Measurements from ENCODE around the gene ATRIP. TPM values are rescaled to one million over a fixed set of nuclear protein-coding genes. Genes with fewer than 3 reads are reported as not detected.
A peak's percentile ranks its signal among the peaks of the same experiment; 100 is the strongest.

The ATRIP gene
- total RNA-seq, 4 donors from 2014 or later: 5.3 to 11.5 (median 7.5) TPM

DNA sequence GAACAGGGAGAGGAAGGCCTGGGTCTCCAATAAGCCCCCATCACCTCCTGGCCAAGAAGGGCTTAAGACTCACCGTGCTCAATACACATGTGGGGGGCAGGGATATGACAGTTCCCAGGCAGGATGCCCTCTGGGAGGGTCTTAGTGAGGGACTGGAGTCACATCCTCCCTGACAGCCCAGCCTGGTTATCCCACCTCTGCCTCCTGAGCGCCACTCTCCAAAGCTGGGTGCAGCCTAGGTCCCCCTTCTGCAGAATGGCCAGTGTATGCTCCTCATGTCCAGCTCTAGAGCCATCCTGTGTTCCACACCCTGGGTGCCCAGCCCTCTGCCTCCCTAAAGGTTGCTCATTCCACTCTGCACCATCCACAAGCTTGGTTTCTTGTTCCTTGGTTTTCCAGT lies 58.6 kb downstream of the ATRIP start:
- no peak for TF ChIP-seq POLR2A (IDR thresholded peaks at IDR 0.05)
- TF ChIP-seq, protein P1, sequence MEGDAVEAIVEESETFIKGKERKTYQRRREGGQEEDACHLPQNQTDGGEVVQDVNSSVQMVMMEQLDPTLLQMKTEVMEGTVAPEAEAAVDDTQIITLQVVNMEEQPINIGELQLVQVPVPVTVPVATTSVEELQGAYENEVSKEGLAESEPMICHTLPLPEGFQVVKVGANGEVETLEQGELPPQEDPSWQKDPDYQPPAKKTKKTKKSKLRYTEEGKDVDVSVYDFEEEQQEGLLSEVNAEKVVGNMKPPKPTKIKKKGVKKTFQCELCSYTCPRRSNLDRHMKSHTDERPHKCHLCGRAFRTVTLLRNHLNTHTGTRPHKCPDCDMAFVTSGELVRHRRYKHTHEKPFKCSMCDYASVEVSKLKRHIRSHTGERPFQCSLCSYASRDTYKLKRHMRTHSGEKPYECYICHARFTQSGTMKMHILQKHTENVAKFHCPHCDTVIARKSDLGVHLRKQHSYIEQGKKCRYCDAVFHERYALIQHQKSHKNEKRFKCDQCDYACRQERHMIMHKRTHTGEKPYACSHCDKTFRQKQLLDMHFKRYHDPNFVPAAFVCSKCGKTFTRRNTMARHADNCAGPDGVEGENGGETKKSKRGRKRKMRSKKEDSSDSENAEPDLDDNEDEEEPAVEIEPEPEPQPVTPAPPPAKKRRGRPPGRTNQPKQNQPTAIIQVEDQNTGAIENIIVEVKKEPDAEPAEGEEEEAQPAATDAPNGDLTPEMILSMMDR (IDR thresholded peaks at IDR 0.05): no peak
- H3K27ac ChIP-seq: peak overlapping the region; percentile 94 to 97
- H3K4me3 ChIP-seq: no peak overlapping the region
- no peaks in the 10 kb centered on the region for H3K27me3 ChIP-seq
- no peaks in the 10 kb centered on the region for H3K9me3 ChIP-seq
- no peaks in the 10 kb centered on the region for H3K36me3 ChIP-seq
- intact Hi-C loops (cut with DNase I; ENCODE audit: low total_unique reads): no loop called here
- peak in 1 of 2 donors; percentile 26 for DNase-seq
- no peaks in the 10 kb centered on the region for H3K4me1 ChIP-seq

DNA sequence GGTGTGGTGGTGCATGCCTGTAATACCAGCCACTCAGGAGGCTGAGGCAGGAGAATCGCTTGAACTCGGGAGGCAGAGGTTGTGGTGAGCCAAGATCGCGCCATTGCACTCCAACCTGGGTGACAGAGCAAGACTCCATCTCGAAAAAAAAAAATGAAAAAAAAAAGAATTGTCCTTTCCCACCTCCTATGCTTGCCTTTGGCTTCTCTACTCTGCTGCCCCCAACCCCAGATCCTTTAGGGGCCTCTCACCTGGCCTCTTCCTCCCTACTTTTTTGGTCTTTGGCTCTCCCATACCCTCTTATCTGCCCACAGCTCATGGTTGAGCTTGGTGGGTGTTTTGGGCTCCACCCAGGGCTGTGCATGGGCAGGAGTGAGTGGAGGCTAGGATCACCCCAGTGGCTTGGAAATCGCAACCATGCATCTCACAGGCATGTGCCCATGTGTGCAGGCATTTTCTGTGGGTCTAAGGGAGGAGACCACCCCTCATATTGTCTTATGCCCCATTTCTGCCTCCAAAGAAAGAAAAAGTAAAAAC lies 59.5 kb downstream of the ATRIP start:
- Histone ChIP-seq H3K27me3 (no peaks in the 10 kb centered on the region), H3K4me3 (no peak overlapping the region), H3K4me1 (no peaks in the 10 kb centered on the region), H3K27ac (no peak overlapping the region), H3K36me3 (no peaks in the 10 kb centered on the region), H3K9me3 (no peaks in the 10 kb centered on the region)
- intact Hi-C loops (cut with DNase I; ENCODE audit: low total_unique reads): no loop called here
- DNase-seq: no peak
- TF ChIP-seq, protein P1 (IDR thresholded peaks at IDR 0.05): no peak
- TF ChIP-seq POLR2A (IDR thresholded peaks at IDR 0.05): no peak

DNA sequence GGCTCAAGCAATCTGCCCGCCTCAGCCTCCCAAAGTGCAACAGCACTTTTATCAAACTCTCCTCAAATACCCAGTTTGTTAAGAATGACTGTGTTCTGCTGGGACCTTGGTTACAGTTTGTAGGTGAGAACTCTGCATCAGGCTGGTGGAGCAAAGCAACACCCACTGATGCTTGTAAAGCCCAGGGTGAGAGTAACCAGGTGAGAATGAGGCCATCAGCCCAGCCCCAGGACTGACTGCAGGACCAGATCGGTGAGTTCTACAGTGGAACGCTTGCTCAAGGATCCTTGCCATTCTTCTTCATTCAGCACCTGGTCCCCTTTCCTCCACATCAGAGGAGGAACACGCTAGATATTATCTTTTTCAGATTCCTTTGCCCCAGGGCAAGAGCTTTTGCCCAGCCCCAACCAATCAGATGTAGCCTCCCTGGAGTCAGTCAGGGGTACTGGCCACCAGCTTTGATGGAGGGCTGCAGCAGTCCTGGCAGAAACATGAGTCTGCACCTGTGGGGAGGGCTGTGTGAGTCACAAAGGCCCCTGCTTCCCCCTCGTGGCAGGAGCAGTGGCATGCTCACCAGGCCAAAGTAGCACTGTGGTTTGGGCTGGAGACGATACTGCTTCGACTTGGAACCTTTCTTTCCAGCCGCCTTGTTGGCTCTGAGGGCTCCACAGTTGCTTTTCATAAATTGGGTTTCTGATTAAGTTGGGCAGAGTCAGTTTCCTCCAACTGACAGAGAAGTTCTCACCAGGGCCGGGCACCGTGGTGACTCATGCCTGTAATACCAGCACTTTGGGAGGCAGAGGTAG lies 60.9 kb downstream of the ATRIP start:
- Histone ChIP-seq H3K4me3 (no peak overlapping the region), H3K27me3 (no peaks in the 10 kb centered on the region), H3K4me1 (no peaks in the 10 kb centered on the region), H3K27ac (no peak overlapping the region), H3K36me3 (no peaks in the 10 kb centered on the region), H3K9me3 (no peaks in the 10 kb centered on the region)
- intact Hi-C loops (cut with DNase I; ENCODE audit: low total_unique reads): no loop called here
- peak; percentile 32 to 37 for DNase-seq
- TF ChIP-seq, protein P1 (IDR thresholded peaks at IDR 0.05): peak; percentile 15 to 66 (median 40)
- no peak for TF ChIP-seq POLR2A (IDR thresholded peaks at IDR 0.05)

DNA sequence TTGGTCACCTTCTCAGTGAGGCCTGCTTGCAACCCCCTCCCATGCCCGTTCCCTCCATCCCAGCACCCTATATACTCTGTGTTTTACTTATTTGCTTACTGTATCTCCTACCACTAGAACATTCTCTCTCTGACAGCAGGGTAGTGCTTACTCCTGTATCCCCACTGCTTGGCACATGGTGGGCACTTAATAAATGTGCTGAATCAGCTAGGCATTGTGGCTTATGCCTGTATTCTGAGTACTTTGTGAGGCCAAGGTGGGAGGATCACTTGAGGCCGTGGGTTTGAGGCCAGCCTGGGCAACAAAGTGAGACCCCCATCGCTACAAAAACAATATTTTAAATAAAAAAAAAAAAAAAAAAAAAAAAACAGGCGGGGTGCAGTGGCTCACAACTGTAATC lies 65.0 kb downstream of the ATRIP start:
- intact Hi-C loops (cut with DNase I; ENCODE audit: low total_unique reads): no loop called here
- Histone ChIP-seq H3K27ac (no peak overlapping the region), H3K4me1 (no peaks in the 10 kb centered on the region), H3K36me3 (no peaks in the 10 kb centered on the region), H3K9me3 (no peaks in the 10 kb centered on the region), H3K27me3 (no peaks in the 10 kb centered on the region), H3K4me3 (no peak overlapping the region)
- no peak for DNase-seq
- no peak for TF ChIP-seq POLR2A (IDR thresholded peaks at IDR 0.05)
- TF ChIP-seq, protein P1 (IDR thresholded peaks at IDR 0.05): no peak

DNA sequence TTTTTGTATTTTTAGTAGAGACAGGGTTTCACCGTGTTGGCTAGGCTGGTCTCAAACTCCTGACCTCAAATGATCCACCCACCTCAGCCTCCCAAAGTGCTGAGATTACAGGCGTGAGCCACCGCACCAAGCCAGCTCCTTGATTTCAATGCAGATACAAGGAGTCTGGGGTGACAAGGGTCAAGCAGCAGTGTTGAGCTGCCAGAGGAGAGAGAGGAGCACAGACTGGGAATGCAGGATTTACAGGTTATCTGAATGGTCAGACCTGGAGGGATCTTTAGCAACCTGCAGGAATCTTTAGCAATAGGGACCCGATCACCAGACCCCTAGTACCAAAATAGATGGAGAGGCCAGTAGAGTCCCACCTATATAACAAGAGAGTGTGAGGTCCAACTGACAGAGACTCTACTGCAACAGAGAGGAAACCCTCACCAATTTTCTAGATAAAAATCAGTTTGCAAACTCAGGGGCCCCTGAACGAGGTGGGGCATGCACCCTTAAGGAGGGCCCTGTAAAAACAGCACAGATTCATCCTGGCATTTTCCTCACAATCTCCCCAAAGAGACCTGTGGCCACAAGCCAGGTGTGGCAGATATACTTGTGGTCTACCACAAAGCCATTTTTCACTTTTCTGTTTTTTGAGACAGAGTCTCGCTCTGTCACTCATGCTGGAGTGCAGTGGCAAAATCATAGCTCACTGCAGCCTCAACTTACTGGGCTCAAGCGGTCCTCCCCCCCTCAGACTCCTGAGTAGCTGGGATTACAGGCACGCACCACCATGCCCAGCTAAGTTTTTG lies 68.1 kb downstream of the ATRIP start:
- intact Hi-C loops (cut with DNase I; ENCODE audit: low total_unique reads): no loop called here
- no peak overlapping the region for H3K4me3 ChIP-seq
- no peak for DNase-seq

More for the DNA sequence above, 68.1 kb downstream of the ATRIP start:
- Histone ChIP-seq H3K27ac (no peak overlapping the region), H3K9me3 (no peaks in the 10 kb centered on the region), H3K27me3 (no peaks in the 10 kb centered on the region), H3K4me1 (no peaks in the 10 kb centered on the region), H3K36me3 (no peaks in the 10 kb centered on the region)
- TF ChIP-seq, protein P1 (IDR thresholded peaks at IDR 0.05): no peak
- no peak for TF ChIP-seq POLR2A (IDR thresholded peaks at IDR 0.05)

Data from uterus (tissue), 4 donors.